GM23338 (cell line): ENCODE results near the gene MBD6. TPM values are rescaled to one million over a fixed set of nuclear protein-coding genes. Genes with fewer than 3 reads are reported as not detected.

ENCODE experiments used
- ATAC-seq: fragments of 200-7000 bp; cut with Tn5 transposase; 3 replicates; pipeline ENCODE4 v1.9.1; 2020
- DNase-seq: peaks from one replicate; pipeline ENCODE4 v3.0.0-alpha.2; 2015; ENCODE audit warnings: low spot score
- H2AFZ ChIP-seq: fragments of 200-600 bp; sonication (generic); 2 replicates; pipeline ENCODE4 v1.8.0; 2016; ENCODE audit warnings: antibody characterized with exemption, mild to moderate bottlenecking, moderate library complexity
- H3F3A ChIP-seq: fragments of 200-600 bp; sonication (generic); replicated peaks from 2 replicates; pipeline ENCODE4 v1.8.0; 2017; ENCODE audit warnings: antibody characterized with exemption, mixed run types, low read depth
- H3K27ac ChIP-seq: fragments of 200-600 bp; sonication (generic); 2 replicates; pipeline ENCODE4 v1.6.1; 2016; ENCODE audit warnings: low read depth
- H3K27me3 ChIP-seq: fragments of 200-600 bp; sonication (generic); 2 replicates; pipeline ENCODE4 v1.8.0; 2016; ENCODE audit warnings: mild to moderate bottlenecking, mixed run types, moderate library complexity; ENCODE audit not compliant: insufficient read depth
- H3K36me3 ChIP-seq: fragments of 200-600 bp; sonication (generic); 2 replicates; pipeline ENCODE4 v1.8.0; 2016; ENCODE audit warnings: mild to moderate bottlenecking; ENCODE audit not compliant: insufficient read depth
- H3K4me1 ChIP-seq: fragments of 200-600 bp; sonication (generic); 2 replicates; pipeline ENCODE4 v1.8.0; 2016; ENCODE audit warnings: mild to moderate bottlenecking, moderate library complexity; ENCODE audit not compliant: insufficient read depth
- H3K4me2 ChIP-seq: fragments of 200-600 bp; sonication (generic); 2 replicates; pipeline ENCODE4 v1.7.1; 2017; ENCODE audit warnings: mixed run types
- H3K4me3 ChIP-seq: fragments of 200-600 bp; sonication (generic); 2 replicates; pipeline ENCODE4 v1.6.1; 2016; ENCODE audit warnings: mixed run types
- H3K79me2 ChIP-seq: fragments of 200-600 bp; sonication (generic); replicated peaks from 2 replicates; pipeline ENCODE4 v1.8.0; 2017; ENCODE audit warnings: mild to moderate bottlenecking; ENCODE audit not compliant: insufficient read depth
- H3K9me2 ChIP-seq: fragments of 200-600 bp; sonication (generic); 2 replicates; pipeline ENCODE4 v1.8.0; 2017; ENCODE audit not compliant: insufficient read depth
- H4K20me1 ChIP-seq: fragments of 200-600 bp; sonication (generic); replicated peaks from 2 replicates; pipeline ENCODE4 v1.8.0; 2017; ENCODE audit warnings: mild to moderate bottlenecking; ENCODE audit not compliant: insufficient read depth
- H3K27ac Mint-ChIP-seq: 2 replicates; pipeline ENCODE4 v1.8.0; 2020; ENCODE audit warnings: inconsistent platforms, mild to moderate bottlenecking, moderate library complexity, mixed read lengths
- H3K27me3 Mint-ChIP-seq: 3 replicates; pipeline ENCODE4 v1.8.0; 2022; ENCODE audit warnings: low read depth, mild to moderate bottlenecking, moderate library complexity, mixed read lengths, inconsistent platforms; ENCODE audit not compliant: insufficient read depth, poor library complexity
- H3K36me3 Mint-ChIP-seq: 3 replicates; pipeline ENCODE4 v1.8.0; 2021; ENCODE audit warnings: low read depth, mild to moderate bottlenecking, inconsistent platforms, moderate library complexity, mixed read lengths
- H3K4me1 Mint-ChIP-seq: 3 replicates; pipeline ENCODE4 v1.8.0; 2020; ENCODE audit warnings: mild to moderate bottlenecking, inconsistent platforms, mixed read lengths
- H3K4me3 Mint-ChIP-seq: 3 replicates; pipeline ENCODE4 v1.8.0; 2021; ENCODE audit warnings: moderate library complexity, mild to moderate bottlenecking, inconsistent platforms, mixed read lengths
- H3K9me3 Mint-ChIP-seq: 3 replicates; pipeline ENCODE4 v1.8.0; 2020; ENCODE audit warnings: moderate library complexity, mild to moderate bottlenecking, inconsistent platforms, mixed read lengths
- CREB1 ChIP-seq: fragments of 250-450 bp; sonication (Bioruptor Pico); IDR thresholded peaks from 2 replicates; pipeline ENCODE4 v1.5.0; 2020; ENCODE audit warnings: low read depth, mild to moderate bottlenecking, moderate library complexity
- CTCF ChIP-seq, 2 experiments: fragments of 200-600 bp in 1 of 2; sonication (generic) in 1 of 2; conservative IDR thresholded peaks; 2 replicates each; pipeline versions ENCODE4 v1.5.1 to v1.6.1; 2016 to 2017; ENCODE audit warnings: antibody characterized with exemption in 2 of 2, low read depth in 2 of 2, mild to moderate bottlenecking in 2 of 2, moderate library complexity in 1 of 2
- EZH2 ChIP-seq: fragments of 200-600 bp; sonication (generic); IDR thresholded peaks from one replicate; pipeline ENCODE4 v1.8.0; 2017; ENCODE audit warnings: antibody characterized with exemption, mild to moderate bottlenecking, low read depth; ENCODE audit not compliant: unreplicated experiment
- EZH2phosphoT487 ChIP-seq: fragments of 200-600 bp; sonication (generic); IDR thresholded peaks from one replicate; pipeline ENCODE4 v1.8.1; 2018; ENCODE audit warnings: antibody characterized with exemption; ENCODE audit not compliant: unreplicated experiment
- JUNB ChIP-seq: IDR thresholded peaks from one replicate; pipeline ENCODE4 v1.6.1; 2016; ENCODE audit warnings: antibody characterized with exemption; ENCODE audit not compliant: unreplicated experiment
- NANOG ChIP-seq: IDR thresholded peaks from 2 replicates; pipeline ENCODE4 v1.6.1; 2016; ENCODE audit warnings: antibody characterized with exemption, borderline replicate concordance
- POLR2AphosphoS5 ChIP-seq: IDR thresholded peaks from 2 replicates; pipeline ENCODE4 v1.6.1; 2016; ENCODE audit warnings: antibody characterized with exemption, low read depth
- STAT1 ChIP-seq: IDR thresholded peaks from one replicate; pipeline ENCODE4 v1.6.1; 2016; ENCODE audit warnings: antibody characterized with exemption; ENCODE audit not compliant: unreplicated experiment
- ZNF114 ChIP-seq: fragments of 250-450 bp; sonication (Bioruptor Pico); IDR thresholded peaks from 2 replicates; pipeline ENCODE4 v1.5.0; 2020; ENCODE audit warnings: mild to moderate bottlenecking, moderate library complexity
- ZNF331 ChIP-seq: fragments of 250-450 bp; sonication (Bioruptor Pico); IDR thresholded peaks from 2 replicates; pipeline ENCODE4 v1.5.0; 2020; ENCODE audit warnings: low read depth, mild to moderate bottlenecking, moderate library complexity
- polyA plus RNA-seq: library from polyadenylated mRNA; unstranded; fragments of >200 nt; fragmentation: Nextera tagmentation; extraction: Ambion mirVana; gene quantifications from 2 replicates; pipeline ENCODE4 v1.2.1, GENCODE V29; 2016
- total RNA-seq: library from RNA; depleted of rRNA; stranded (reverse); fragments of >200 nt; shearing (Covaris generic); gene quantifications from 2 replicates; pipeline ENCODE4 v1.2.3, GENCODE V29; 2014
- TF ChIP-seq, protein P1 (sequence below): IDR thresholded peaks from 2 replicates; pipeline ENCODE4 v1.6.1; 2016; ENCODE audit warnings: antibody characterized with exemption
- TF ChIP-seq, protein P2 (sequence below): IDR thresholded peaks from one replicate; pipeline ENCODE4 v1.6.1; 2018; ENCODE audit warnings: antibody characterized with exemption; ENCODE audit not compliant: unreplicated experiment
- TF ChIP-seq, protein P3 (sequence below): fragments of 250-450 bp; sonication (Bioruptor Pico); IDR thresholded peaks from 2 replicates; pipeline ENCODE4 v1.5.0; 2020; ENCODE audit warnings: mild to moderate bottlenecking, moderate library complexity

The MBD6 gene
- total and polyA plus RNA-seq, 2 experiments from 2014 or later, result 12.5 to 17.1 TPM

DNA sequence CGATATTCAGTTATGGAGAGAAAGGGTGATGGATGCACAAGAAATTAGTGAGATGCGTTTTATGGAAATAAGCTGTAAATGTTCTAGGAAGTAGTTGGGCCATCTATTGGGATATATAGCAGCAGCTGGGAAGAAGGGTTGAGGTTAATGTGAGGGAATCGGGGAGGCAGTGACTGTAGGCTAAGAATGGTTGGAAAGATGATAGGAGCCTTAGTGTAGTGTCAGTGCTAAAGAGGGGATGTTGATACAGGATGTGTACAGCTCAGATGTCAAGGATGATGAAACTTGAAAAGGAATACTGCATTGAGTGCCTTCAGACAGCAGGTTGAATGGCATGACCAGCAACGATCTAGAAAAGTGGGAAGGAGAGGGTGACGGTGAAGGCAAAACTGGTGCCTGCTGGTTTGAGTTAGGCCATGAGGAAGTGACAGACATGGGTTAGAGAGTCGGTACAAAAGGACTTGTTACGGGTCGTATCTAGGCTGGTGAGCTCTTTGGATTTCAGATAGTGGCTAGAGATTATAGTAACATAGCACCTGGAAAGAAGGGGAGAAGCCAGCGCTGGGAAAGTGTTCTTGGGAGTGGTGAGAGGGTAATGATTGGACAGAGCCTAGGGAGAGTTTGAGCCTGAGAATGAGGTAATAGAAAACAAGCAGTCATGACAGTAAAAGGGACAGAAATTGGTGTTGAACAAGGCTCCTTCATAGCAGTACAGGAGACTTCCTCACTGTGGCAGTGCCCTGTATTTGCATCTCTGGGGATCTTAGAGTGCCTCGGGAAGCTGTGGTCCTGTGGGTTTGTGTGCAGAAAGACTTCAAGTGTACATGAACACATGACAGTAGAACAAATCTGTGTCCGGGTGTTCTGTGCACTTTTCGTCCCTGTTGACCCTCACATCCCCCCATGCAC lies 25.1 kb upstream of the MBD6 start:
- H3F3A ChIP-seq, result peaks cover 39% of the 10 kb centered on the region
- TF ChIP-seq ZNF114 (CRISPR knock-in tag) (no peak), CREB1 (CRISPR knock-in tag) (no peak), EZH2 (no peak), JUNB (no peak), NANOG (no peak), CTCF (conservative IDR thresholded peaks at IDR 0.05; ENCODE audit: low read depth in 2 of 2) (no peak), STAT1 (no peak), ZNF331 (CRISPR knock-in tag) (no peak), POLR2AphosphoS5 (no peak), EZH2phosphoT487 (no peak)
- TF ChIP-seq, protein P1, sequence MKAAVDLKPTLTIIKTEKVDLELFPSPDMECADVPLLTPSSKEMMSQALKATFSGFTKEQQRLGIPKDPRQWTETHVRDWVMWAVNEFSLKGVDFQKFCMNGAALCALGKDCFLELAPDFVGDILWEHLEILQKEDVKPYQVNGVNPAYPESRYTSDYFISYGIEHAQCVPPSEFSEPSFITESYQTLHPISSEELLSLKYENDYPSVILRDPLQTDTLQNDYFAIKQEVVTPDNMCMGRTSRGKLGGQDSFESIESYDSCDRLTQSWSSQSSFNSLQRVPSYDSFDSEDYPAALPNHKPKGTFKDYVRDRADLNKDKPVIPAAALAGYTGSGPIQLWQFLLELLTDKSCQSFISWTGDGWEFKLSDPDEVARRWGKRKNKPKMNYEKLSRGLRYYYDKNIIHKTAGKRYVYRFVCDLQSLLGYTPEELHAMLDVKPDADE, result no peak
- TF ChIP-seq, protein P2, sequence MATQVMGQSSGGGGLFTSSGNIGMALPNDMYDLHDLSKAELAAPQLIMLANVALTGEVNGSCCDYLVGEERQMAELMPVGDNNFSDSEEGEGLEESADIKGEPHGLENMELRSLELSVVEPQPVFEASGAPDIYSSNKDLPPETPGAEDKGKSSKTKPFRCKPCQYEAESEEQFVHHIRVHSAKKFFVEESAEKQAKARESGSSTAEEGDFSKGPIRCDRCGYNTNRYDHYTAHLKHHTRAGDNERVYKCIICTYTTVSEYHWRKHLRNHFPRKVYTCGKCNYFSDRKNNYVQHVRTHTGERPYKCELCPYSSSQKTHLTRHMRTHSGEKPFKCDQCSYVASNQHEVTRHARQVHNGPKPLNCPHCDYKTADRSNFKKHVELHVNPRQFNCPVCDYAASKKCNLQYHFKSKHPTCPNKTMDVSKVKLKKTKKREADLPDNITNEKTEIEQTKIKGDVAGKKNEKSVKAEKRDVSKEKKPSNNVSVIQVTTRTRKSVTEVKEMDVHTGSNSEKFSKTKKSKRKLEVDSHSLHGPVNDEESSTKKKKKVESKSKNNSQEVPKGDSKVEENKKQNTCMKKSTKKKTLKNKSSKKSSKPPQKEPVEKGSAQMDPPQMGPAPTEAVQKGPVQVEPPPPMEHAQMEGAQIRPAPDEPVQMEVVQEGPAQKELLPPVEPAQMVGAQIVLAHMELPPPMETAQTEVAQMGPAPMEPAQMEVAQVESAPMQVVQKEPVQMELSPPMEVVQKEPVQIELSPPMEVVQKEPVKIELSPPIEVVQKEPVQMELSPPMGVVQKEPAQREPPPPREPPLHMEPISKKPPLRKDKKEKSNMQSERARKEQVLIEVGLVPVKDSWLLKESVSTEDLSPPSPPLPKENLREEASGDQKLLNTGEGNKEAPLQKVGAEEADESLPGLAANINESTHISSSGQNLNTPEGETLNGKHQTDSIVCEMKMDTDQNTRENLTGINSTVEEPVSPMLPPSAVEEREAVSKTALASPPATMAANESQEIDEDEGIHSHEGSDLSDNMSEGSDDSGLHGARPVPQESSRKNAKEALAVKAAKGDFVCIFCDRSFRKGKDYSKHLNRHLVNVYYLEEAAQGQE, result no peak
- TF ChIP-seq, protein P3, sequence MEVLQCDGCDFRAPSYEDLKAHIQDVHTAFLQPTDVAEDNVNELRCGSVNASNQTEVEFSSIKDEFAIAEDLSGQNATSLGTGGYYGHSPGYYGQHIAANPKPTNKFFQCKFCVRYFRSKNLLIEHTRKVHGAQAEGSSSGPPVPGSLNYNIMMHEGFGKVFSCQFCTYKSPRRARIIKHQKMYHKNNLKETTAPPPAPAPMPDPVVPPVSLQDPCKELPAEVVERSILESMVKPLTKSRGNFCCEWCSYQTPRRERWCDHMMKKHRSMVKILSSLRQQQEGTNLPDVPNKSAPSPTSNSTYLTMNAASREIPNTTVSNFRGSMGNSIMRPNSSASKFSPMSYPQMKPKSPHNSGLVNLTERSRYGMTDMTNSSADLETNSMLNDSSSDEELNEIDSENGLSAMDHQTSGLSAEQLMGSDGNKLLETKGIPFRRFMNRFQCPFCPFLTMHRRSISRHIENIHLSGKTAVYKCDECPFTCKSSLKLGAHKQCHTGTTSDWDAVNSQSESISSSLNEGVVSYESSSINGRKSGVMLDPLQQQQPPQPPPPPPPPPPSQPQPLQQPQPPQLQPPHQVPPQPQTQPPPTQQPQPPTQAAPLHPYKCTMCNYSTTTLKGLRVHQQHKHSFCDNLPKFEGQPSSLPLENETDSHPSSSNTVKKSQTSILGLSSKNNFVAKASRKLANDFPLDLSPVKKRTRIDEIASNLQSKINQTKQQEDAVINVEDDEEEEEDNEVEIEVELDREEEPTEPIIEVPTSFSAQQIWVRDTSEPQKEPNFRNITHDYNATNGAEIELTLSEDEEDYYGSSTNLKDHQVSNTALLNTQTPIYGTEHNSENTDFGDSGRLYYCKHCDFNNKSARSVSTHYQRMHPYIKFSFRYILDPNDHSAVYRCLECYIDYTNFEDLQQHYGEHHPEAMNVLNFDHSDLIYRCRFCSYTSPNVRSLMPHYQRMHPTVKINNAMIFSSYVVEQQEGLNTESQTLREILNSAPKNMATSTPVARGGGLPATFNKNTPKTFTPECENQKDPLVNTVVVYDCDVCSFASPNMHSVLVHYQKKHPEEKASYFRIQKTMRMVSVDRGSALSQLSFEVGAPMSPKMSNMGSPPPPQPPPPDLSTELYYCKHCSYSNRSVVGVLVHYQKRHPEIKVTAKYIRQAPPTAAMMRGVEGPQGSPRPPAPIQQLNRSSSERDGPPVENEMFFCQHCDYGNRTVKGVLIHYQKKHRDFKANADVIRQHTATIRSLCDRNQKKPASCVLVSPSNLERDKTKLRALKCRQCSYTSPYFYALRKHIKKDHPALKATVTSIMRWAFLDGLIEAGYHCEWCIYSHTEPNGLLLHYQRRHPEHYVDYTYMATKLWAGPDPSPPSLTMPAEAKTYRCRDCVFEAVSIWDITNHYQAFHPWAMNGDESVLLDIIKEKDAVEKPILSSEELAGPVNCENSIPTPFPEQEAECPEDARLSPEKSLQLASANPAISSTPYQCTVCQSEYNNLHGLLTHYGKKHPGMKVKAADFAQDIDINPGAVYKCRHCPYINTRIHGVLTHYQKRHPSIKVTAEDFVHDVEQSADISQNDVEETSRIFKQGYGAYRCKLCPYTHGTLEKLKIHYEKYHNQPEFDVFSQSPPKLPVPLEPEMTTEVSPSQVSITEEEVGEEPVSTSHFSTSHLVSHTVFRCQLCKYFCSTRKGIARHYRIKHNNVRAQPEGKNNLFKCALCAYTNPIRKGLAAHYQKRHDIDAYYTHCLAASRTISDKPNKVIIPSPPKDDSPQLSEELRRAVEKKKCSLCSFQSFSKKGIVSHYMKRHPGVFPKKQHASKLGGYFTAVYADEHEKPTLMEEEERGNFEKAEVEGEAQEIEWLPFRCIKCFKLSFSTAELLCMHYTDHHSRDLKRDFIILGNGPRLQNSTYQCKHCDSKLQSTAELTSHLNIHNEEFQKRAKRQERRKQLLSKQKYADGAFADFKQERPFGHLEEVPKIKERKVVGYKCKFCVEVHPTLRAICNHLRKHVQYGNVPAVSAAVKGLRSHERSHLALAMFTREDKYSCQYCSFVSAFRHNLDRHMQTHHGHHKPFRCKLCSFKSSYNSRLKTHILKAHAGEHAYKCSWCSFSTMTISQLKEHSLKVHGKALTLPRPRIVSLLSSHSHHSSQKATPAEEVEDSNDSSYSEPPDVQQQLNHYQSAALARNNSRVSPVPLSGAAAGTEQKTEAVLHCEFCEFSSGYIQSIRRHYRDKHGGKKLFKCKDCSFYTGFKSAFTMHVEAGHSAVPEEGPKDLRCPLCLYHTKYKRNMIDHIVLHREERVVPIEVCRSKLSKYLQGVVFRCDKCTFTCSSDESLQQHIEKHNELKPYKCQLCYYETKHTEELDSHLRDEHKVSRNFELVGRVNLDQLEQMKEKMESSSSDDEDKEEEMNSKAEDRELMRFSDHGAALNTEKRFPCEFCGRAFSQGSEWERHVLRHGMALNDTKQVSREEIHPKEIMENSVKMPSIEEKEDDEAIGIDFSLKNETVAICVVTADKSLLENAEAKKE, result no peak
- DNase-seq (no peak), ATAC-seq (no peak)
- Mint-ChIP-seq H3K9me3 (no peaks in the 10 kb centered on the region), H3K27ac (peak overlapping the region; percentile 31; the same call in 1 of the 2 replicates), H3K4me3 (no peak overlapping the region; the same call in 2 of the 3 replicates), H3K27me3 (peaks cover 13% of the 10 kb centered on the region), H3K36me3 (peaks cover 92% of the 10 kb centered on the region), H3K4me1 (peaks cover 2% of the 10 kb centered on the region; the same call in 2 of the 3 replicates)
- H3K27me3 ChIP-seq, result no peaks in the 10 kb centered on the region
- H3K79me2 ChIP-seq, result peaks cover 23% of the 10 kb centered on the region
- H3K4me3 ChIP-seq, result no peak overlapping the region
- H3K4me2 ChIP-seq, result no peak overlapping the region
- peak overlapping the region; percentile 63; the same call in 1 of the 2 replicates for H3K27ac ChIP-seq
- H3K36me3 ChIP-seq, result peaks cover 76% of the 10 kb centered on the region
- H2AFZ ChIP-seq, result no peak overlapping the region
- H3K4me1 ChIP-seq, result no peaks in the 10 kb centered on the region
- no peaks in the 10 kb centered on the region for H3K9me2 ChIP-seq
- H4K20me1 ChIP-seq, result peaks cover 34% of the 10 kb centered on the region
